ENCODE data around the gene PAGE1. TPM values are rescaled to one million over a fixed set of nuclear protein-coding genes. Genes with fewer than 3 reads are reported as not detected.
A peak's percentile ranks its signal among the peaks of the same experiment; 100 is the strongest.
"Not testable (repeated sequence)": the region's sequence is repeated elsewhere in the genome, so short reads cannot be mapped to it uniquely, and the experiment has no call there.

PAGE1 gene, protein sequence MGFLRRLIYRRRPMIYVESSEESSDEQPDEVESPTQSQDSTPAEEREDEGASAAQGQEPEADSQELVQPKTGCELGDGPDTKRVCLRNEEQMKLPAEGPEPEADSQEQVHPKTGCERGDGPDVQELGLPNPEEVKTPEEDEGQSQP
- total RNA-seq (not detected), total RNA-seq (0 to 0.07 (median 0) reads per million in 172 experiments)
- not detected for polyA plus RNA-seq (2013, experiment 1 of 2)
- not detected for polyA plus RNA-seq (2013, experiment 2 of 2)

DNA sequence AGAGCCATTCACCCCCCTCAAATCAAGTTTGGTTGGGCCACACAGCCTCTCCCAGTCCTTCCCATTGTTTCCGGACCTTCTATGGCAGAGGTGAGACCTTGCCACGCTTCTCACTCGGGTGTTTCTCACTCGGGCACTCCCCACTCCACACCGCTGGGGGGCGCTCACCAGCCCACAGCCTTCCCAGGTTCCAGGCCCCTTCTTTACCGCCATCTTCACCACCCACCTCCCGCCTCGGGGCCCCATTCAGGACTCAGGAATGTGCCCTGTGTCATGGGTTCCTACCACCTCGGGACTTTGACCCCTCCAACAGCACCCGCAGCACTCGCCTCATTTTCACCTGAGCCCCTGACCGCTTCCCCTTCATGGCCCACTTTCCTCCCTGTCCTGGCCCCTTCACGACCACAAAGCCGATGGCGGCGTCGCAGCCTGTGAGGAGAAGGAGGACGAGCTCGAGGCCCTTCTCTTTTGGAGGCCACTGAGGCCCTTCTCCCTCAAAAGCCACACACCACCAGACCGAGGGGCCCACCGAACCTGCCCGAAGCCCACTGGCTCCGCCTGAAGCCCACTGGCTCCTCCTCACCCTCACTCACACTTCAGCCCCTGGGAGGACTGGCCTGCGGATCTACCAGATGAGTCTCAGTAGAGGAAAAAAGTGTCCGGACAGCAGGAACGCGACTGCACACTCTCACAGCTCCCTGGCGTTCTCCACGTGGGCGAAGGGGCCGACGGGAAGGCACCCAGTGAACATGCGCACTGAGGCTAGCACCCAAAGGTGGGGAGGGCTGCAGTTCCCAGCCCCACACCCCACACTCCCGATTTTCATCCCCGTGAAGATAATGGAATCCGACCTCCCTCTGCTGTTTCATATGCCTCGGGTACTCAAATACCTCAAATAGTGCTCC, at the start of gene PAGE1:
TSS of gene PAGE1 (minus strand) at position 709 of the 905 bp plus-strand sequence. CDS start 1,214 bp downstream, outside the sequence.
- no peak within 1 kb of the TSS for H3K27ac Mint-ChIP-seq
- H3K27me3 Mint-ChIP-seq, result no peaks in the 10 kb centered on the region
- H3K9me3 ChIP-seq (ENCODE audit: control insufficient read depth in 1 of 2, insufficient read depth in 1 of 2, low read length in 2 of 2), result peaks cover 0 to 9% of the 10 kb centered on the region in 2 experiments
- no peaks in the 10 kb centered on the region for H3K36me3 Mint-ChIP-seq (ENCODE audit: low read depth)
- POLR2A ChIA-PET, result no interaction called here
- H3K27ac ChIP-seq (ENCODE audit: low read depth in 1 of 2, low read length in 2 of 2), result no peak within 1 kb of the TSS
- no peak within 1 kb of the TSS for H3K4me3 ChIP-seq (ENCODE audit: low read length)
- no peaks in the 10 kb centered on the region for H3K27me3 ChIP-seq (ENCODE audit: control insufficient read depth in 1 of 2, insufficient read depth in 2 of 2, low read length in 2 of 2)
- CTCF ChIA-PET, result no interaction called here
- no peaks in the 10 kb centered on the region for H3K4me1 ChIP-seq (ENCODE audit: insufficient read depth, low read length)
- ATAC-seq (ENCODE audit: poor library complexity) (no peak), DNase-seq (peak in 1 of 14 experiments; percentile 1)
- no peaks in the 10 kb centered on the region for H3K9me3 Mint-ChIP-seq
- H3K4me1 Mint-ChIP-seq (ENCODE audit: low read depth), result no peaks in the 10 kb centered on the region
- intact Hi-C loops (cut with DNase I, micrococcal nuclease), result no loop called here
- H3K4me3 Mint-ChIP-seq, result no peak within 1 kb of the TSS
- TF ChIP-seq, protein P1, sequence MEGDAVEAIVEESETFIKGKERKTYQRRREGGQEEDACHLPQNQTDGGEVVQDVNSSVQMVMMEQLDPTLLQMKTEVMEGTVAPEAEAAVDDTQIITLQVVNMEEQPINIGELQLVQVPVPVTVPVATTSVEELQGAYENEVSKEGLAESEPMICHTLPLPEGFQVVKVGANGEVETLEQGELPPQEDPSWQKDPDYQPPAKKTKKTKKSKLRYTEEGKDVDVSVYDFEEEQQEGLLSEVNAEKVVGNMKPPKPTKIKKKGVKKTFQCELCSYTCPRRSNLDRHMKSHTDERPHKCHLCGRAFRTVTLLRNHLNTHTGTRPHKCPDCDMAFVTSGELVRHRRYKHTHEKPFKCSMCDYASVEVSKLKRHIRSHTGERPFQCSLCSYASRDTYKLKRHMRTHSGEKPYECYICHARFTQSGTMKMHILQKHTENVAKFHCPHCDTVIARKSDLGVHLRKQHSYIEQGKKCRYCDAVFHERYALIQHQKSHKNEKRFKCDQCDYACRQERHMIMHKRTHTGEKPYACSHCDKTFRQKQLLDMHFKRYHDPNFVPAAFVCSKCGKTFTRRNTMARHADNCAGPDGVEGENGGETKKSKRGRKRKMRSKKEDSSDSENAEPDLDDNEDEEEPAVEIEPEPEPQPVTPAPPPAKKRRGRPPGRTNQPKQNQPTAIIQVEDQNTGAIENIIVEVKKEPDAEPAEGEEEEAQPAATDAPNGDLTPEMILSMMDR (IDR thresholded peaks at IDR 0.05), result no peak
- no peaks in the 10 kb centered on the region for H3K36me3 ChIP-seq (ENCODE audit: insufficient read depth, low read length)

- H3K4me1 ChIP-seq (ENCODE audit: insufficient read depth, low read length); CTCF ChIA-PET; H3K27ac Mint-ChIP-seq; H3K36me3 ChIP-seq (ENCODE audit: insufficient read depth, low read length); H3K9me3 ChIP-seq (ENCODE audit: control insufficient read depth in 1 of 2, insufficient read depth in 1 of 2, low read length in 2 of 2); intact Hi-C loops (cut with DNase I, micrococcal nuclease); H3K36me3 Mint-ChIP-seq (ENCODE audit: low read depth); H3K4me1 Mint-ChIP-seq (ENCODE audit: low read depth); H3K9me3 Mint-ChIP-seq; H3K27ac ChIP-seq (ENCODE audit: low read depth in 1 of 2, low read length in 2 of 2); H3K4me3 ChIP-seq (ENCODE audit: low read length); H3K27me3 Mint-ChIP-seq; DNase-seq; H3K4me3 Mint-ChIP-seq; H3K27me3 ChIP-seq (ENCODE audit: control insufficient read depth in 1 of 2, insufficient read depth in 2 of 2, low read length in 2 of 2); POLR2A ChIA-PET; ATAC-seq (ENCODE audit: poor library complexity): not testable (repeated sequence)
Observed at GRCh38 chrX:49741501-49741900, 45.7 kb upstream of the PAGE1 start.

DNA sequence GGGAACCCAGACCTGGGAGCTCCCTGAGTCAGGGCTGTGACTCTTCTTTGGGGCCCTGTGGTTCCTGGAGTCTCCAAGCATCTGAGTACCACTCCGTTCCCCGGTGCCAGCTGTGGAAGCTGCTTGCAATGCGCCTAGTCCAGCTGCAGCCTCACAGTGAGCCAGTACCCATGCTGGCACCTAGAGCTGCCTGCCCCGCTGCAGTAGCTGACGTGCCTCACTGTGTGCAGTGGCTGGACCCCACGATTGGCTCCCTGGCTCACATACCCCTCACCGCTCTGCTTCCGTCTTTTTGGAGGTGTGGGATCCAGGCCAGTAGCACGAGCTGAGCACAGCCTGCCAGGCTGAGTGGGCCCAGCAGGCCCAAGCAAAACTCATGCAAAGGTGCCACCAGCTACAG, 32.1 kb upstream of the PAGE1 start:
- Mint-ChIP-seq H3K27ac (no peak overlapping the region), H3K4me1 (ENCODE audit: low read depth) (peaks cover 5% of the 10 kb centered on the region), H3K4me3 (no peak overlapping the region), H3K27me3 (no peaks in the 10 kb centered on the region), H3K9me3 (no peaks in the 10 kb centered on the region), H3K36me3 (ENCODE audit: low read depth) (no peaks in the 10 kb centered on the region)
- intact Hi-C loops (cut with DNase I, micrococcal nuclease), result no loop called here
- Histone ChIP-seq H3K27ac (ENCODE audit: low read depth in 1 of 2, low read length in 2 of 2) (no peak overlapping the region), H3K4me3 (ENCODE audit: low read length) (no peak overlapping the region), H3K36me3 (ENCODE audit: insufficient read depth, low read length) (no peaks in the 10 kb centered on the region), H3K27me3 (ENCODE audit: control insufficient read depth in 1 of 2, insufficient read depth in 2 of 2, low read length in 2 of 2) (no peaks in the 10 kb centered on the region), H3K4me1 (ENCODE audit: insufficient read depth, low read length) (no peaks in the 10 kb centered on the region), H3K9me3 (ENCODE audit: control insufficient read depth in 1 of 2, insufficient read depth in 1 of 2, low read length in 2 of 2) (no peaks in the 10 kb centered on the region)
- ATAC-seq (ENCODE audit: poor library complexity), result no peak
- no peak for DNase-seq
- TF ChIP-seq, protein P1 (IDR thresholded peaks at IDR 0.05), result no peak
- ChIA-PET CTCF (no interaction called here), POLR2A (no interaction called here)

All from CD4-positive, alpha-beta T cell (primary cell).